IMR-90 (cell line): Measurements from ENCODE around the gene SLTM. TPM values are rescaled to one million over a fixed set of nuclear protein-coding genes. Genes with fewer than 3 reads are reported as not detected.

Source experiments
- ATAC-seq: fragments of 200-7000 bp; cut with Tn5 transposase; 2 replicates; pipeline ENCODE4 v1.9.1; 2020; ENCODE audit warnings: low read depth, mild to moderate bottlenecking, moderate library complexity
- Bru-seq: library from RNA; stranded (reverse); fragments of 400-500 nt; gene quantifications from one replicate; lab custom pipeline; 2021; lab: Mats Ljungman, UMichigan
- BruChase-seq, 2 experiments: library from RNA; stranded (reverse); fragments of 400-500 nt; gene quantifications; one replicate each; lab custom pipeline; 2021; lab: Mats Ljungman, UMichigan
- BruUV-seq: library from RNA; stranded (reverse); fragments of 400-500 nt; replicated peaks from 2 replicates; lab custom pipeline; 2021; lab: Mats Ljungman, UMichigan
- CTCF ChIA-PET: fragments of 300-600 bp; formaldehyde crosslinking; extraction: SDS; loops from one replicate; lab custom pipeline; 2021; ENCODE audit warnings: antibody characterized with exemption; lab: Yijun Ruan, JAX
- POLR2A ChIA-PET: fragments of 300-600 bp; sonication (Branson Sonifier 250); formaldehyde crosslinking; loops from one replicate; lab custom pipeline; 2022; ENCODE audit warnings: antibody characterized with exemption; ENCODE audit not compliant: unreplicated experiment; lab: Charles Lee
- DNase-seq: peaks from one replicate; pipeline ENCODE4 v3.0.0; 2013
- H2AFZ ChIP-seq: replicated peaks from 2 replicates; pipeline ENCODE3; 2013; ENCODE audit warnings: low read length, mild to moderate bottlenecking; ENCODE audit not compliant: poor library complexity
- H2AK5ac ChIP-seq: 2 replicates; pipeline ENCODE4 v1.6.1; 2013; ENCODE audit warnings: low read depth, low read length, inconsistent platforms
- H2AK9ac ChIP-seq: replicated peaks from 2 replicates; pipeline ENCODE3; 2013; ENCODE audit warnings: mild to moderate bottlenecking, low read depth, low read length, moderate library complexity; ENCODE audit not compliant: poor library complexity
- H2BK120ac ChIP-seq: 2 replicates; pipeline ENCODE4 v1.6.1; 2013; ENCODE audit warnings: low read depth, low read length, inconsistent platforms
- H2BK15ac ChIP-seq: 3 replicates; pipeline ENCODE4 v1.6.1; 2013; ENCODE audit warnings: low read depth, low read length, inconsistent platforms
- H2BK20ac ChIP-seq: 2 replicates; pipeline ENCODE4 v1.6.1; 2013; ENCODE audit warnings: low read depth, mild to moderate bottlenecking, inconsistent platforms, low read length, moderate library complexity
- H2BK5ac ChIP-seq: 2 replicates; pipeline ENCODE4 v1.6.1; 2013; ENCODE audit warnings: mild to moderate bottlenecking, low read depth, low read length, inconsistent platforms; ENCODE audit not compliant: poor library complexity, severe bottlenecking
- H3K14ac ChIP-seq: replicated peaks from 2 replicates; pipeline ENCODE4 v1.6.1; 2013; ENCODE audit warnings: low read depth, low read length, inconsistent platforms
- H3K18ac ChIP-seq: 2 replicates; pipeline ENCODE4 v1.6.1; 2013; ENCODE audit warnings: low read depth, low read length, control low read depth
- H3K23ac ChIP-seq: 2 replicates; pipeline ENCODE4 v1.6.1; 2013; ENCODE audit warnings: low read depth, low read length, inconsistent platforms
- H3K27ac ChIP-seq: 2 replicates; pipeline ENCODE4 v1.5.1; 2013; ENCODE audit warnings: mild to moderate bottlenecking, control low read depth, low read length; ENCODE audit not compliant: insufficient read depth
- H3K27me3 ChIP-seq: 2 replicates; pipeline ENCODE4 v1.6.1; 2013; ENCODE audit warnings: low read length; ENCODE audit not compliant: control insufficient read depth, insufficient read depth
- H3K36me3 ChIP-seq: 2 replicates; pipeline ENCODE4 v1.6.1; 2013; ENCODE audit warnings: low read length, mixed read lengths; ENCODE audit not compliant: control insufficient read depth, insufficient read depth
- H3K4ac ChIP-seq: 2 replicates; pipeline ENCODE4 v1.6.1; 2013; ENCODE audit warnings: low read depth, low read length, inconsistent platforms
- H3K4me1 ChIP-seq: 2 replicates; pipeline ENCODE4 v1.6.1; 2013; ENCODE audit warnings: low read length, mixed read lengths; ENCODE audit not compliant: control insufficient read depth, insufficient read depth
- H3K4me2 ChIP-seq: 2 replicates; pipeline ENCODE4 v1.6.1; 2013; ENCODE audit warnings: low read depth, mild to moderate bottlenecking, control low read depth, low read length, moderate library complexity
- H3K4me3 ChIP-seq: 2 replicates; pipeline ENCODE4 v1.5.1; 2013; ENCODE audit warnings: low read depth, mild to moderate bottlenecking, control low read depth, low read length, moderate library complexity; ENCODE audit not compliant: insufficient read depth
- H3K56ac ChIP-seq: 2 replicates; pipeline ENCODE4 v1.6.1; 2013; ENCODE audit warnings: low read length, inconsistent platforms; ENCODE audit not compliant: insufficient read depth; ENCODE audit errors: extremely low read depth
- H3K79me1 ChIP-seq, 2 experiments: 2 replicates each; pipeline ENCODE4 v1.6.1; 2013; ENCODE audit warnings: low read length in 2 of 2, inconsistent platforms in 1 of 2, low read depth in 1 of 2
- H3K9ac ChIP-seq: 2 replicates; pipeline ENCODE4 v1.6.1; 2013; ENCODE audit warnings: low read depth, low read length, control low read depth
- H3K9me1 ChIP-seq: 2 replicates; pipeline ENCODE4 v1.6.1; 2013; ENCODE audit warnings: low read length, inconsistent platforms; ENCODE audit not compliant: insufficient read depth
- H3K9me3 ChIP-seq: 2 replicates; pipeline ENCODE4 v1.6.1; 2013; ENCODE audit warnings: low read length; ENCODE audit not compliant: control insufficient read depth, insufficient read depth
- H4K20me1 ChIP-seq: 2 replicates; pipeline ENCODE4 v1.6.1; 2013; ENCODE audit warnings: low read length, inconsistent platforms; ENCODE audit not compliant: insufficient read depth
- H4K5ac ChIP-seq: 2 replicates; pipeline ENCODE4 v1.6.1; 2013; ENCODE audit warnings: mild to moderate bottlenecking, low read depth, low read length, control low read depth
- H4K8ac ChIP-seq, 2 experiments: 2 replicates each; pipeline ENCODE4 v1.6.1; 2013; ENCODE audit warnings: low read depth in 2 of 2, low read length in 2 of 2, control low read depth in 1 of 2, inconsistent platforms in 1 of 2
- H4K91ac ChIP-seq: 2 replicates; pipeline ENCODE4 v1.6.1; 2013; ENCODE audit warnings: low read depth, low read length, inconsistent platforms; ENCODE audit not compliant: insufficient read depth
- BHLHE40 ChIP-seq: fragments of 150-350 bp; IDR thresholded peaks from 2 replicates; pipeline ENCODE4 v1.6.1; 2016; ENCODE audit warnings: mild to moderate bottlenecking, low read depth, low read length
- CEBPB ChIP-seq: IDR thresholded peaks from 2 replicates; pipeline ENCODE4 v1.6.1; 2012; ENCODE audit warnings: low read depth, low read length, improper control_type of control experiment
- CHD1 ChIP-seq: IDR thresholded peaks from 2 replicates; pipeline ENCODE4 v1.6.1; 2012; ENCODE audit warnings: low read depth, low read length, improper control_type of control experiment
- FOS ChIP-seq: fragments of 150-350 bp; IDR thresholded peaks from 2 replicates; pipeline ENCODE4 v1.6.1; 2016; ENCODE audit warnings: low read depth, low read length
- MAFK ChIP-seq: IDR thresholded peaks from 2 replicates; pipeline ENCODE4 v1.6.1; 2012; ENCODE audit warnings: low read depth, low read length, improper control_type of control experiment
- MAZ ChIP-seq: IDR thresholded peaks from 2 replicates; pipeline ENCODE4 v1.6.1; 2012; ENCODE audit warnings: low read depth, mild to moderate bottlenecking, low read length, improper control_type of control experiment, moderate library complexity, borderline replicate concordance
- MXI1 ChIP-seq: IDR thresholded peaks from 2 replicates; pipeline ENCODE4 v1.6.1; 2012; ENCODE audit warnings: low read depth, mild to moderate bottlenecking, low read length, moderate library complexity, borderline replicate concordance
- NFE2L2 ChIP-seq: fragments of 150-350 bp; IDR thresholded peaks from 2 replicates; pipeline ENCODE4 v1.6.1; 2016; ENCODE audit warnings: low read depth, mild to moderate bottlenecking, low read length
- POLR2A ChIP-seq: IDR thresholded peaks from 2 replicates; pipeline ENCODE4 v1.6.1; 2012; ENCODE audit warnings: mild to moderate bottlenecking, low read depth, low read length
- RAD21 ChIP-seq: IDR thresholded peaks from 2 replicates; pipeline ENCODE4 v1.6.1; 2012; ENCODE audit warnings: low read length, improper control_type of control experiment
- USF2 ChIP-seq: fragments of 150-350 bp; IDR thresholded peaks from 2 replicates; pipeline ENCODE4 v1.6.1; 2017; ENCODE audit warnings: mild to moderate bottlenecking, antibody characterized with exemption, low read length, low read depth
- WGBS, 2 experiments: methylation state at CpG; one replicate each; pipeline versions ENCODE4 v1.1.5 to v1.1.7; 2013; ENCODE audit warnings: missing lambda C conversion rate in 2 of 2; ENCODE audit not compliant: insufficient read length in 1 of 2; ENCODE audit errors: extremely low coverage in 2 of 2; 5-methylcytosine and 5-hydroxymethylcytosine counted together
- dilution Hi-C: fragments of 300-500 bp; cut with HindIII; formaldehyde crosslinking; loops from one replicate; pipeline ENCODE4 v1.14.3; 2018; ENCODE audit warnings: low sequenced_read_pairs; ENCODE audit not compliant: unreplicated experiment
- in situ Hi-C: fragments of 300-500 bp; cut with MboI; formaldehyde crosslinking; loops from 3 replicates; pipeline ENCODE4 v1.14.3; 2019; ENCODE audit warnings: low sequenced_read_pairs, inconsistent platforms, mixed read lengths
- intact Hi-C: fragments of 100-400 bp; cut with micrococcal nuclease; formaldehyde crosslinking; loops from 2 replicates; pipeline ENCODE4 v1.10.0; 2022
- long read RNA-seq: library from polyadenylated mRNA; unstranded; transcript quantifications from one replicate; pipeline ENCODE4 v2.0.0, GENCODE V29; 2021; ENCODE audit not compliant: unreplicated experiment
- polyA plus RNA-seq, 3 experiments: library from polyadenylated mRNA; depleted of rRNA; stranded (reverse); fragments of >200 nt; gene quantifications; 2 replicates each; pipeline ENCODE4 v1.2.3, GENCODE V29; 2012; ENCODE audit warnings: low replicate concordance in 1 of 3
- total RNA-seq: library from RNA; depleted of rRNA; stranded (reverse); fragments of >200 nt; gene quantifications from 2 replicates; pipeline ENCODE4 v1.2.3, GENCODE V29; 2012; rRNA removed
- TF ChIP-seq, protein P1 (sequence below): fragments of 150-350 bp; IDR thresholded peaks from 2 replicates; pipeline ENCODE4 v1.6.1; 2016; ENCODE audit warnings: low read depth, mild to moderate bottlenecking, low read length, moderate library complexity, borderline replicate concordance

Gene SLTM
- total RNA-seq (36.0 and 66.7 TPM in 2 replicates), polyA plus RNA-seq (2012; rRNA removed) (47.2 and 57.6 TPM in 2 replicates), Bru-seq, nascent RNA (percentile 92 among the genes with signal in this experiment), BruChase-seq, experiment 1, labeled RNA remaining after a 6-hour chase (percentile 92 among the genes with signal in this experiment), BruChase-seq, experiment 2, labeled RNA remaining after a 2-hour chase (percentile 91 among the genes with signal in this experiment)
- polyA plus RNA-seq (2012; cell fraction: cytosol; rRNA removed), result 8.8 and 10.4 TPM in 2 replicates
- 43.5 and 185 TPM in 2 replicates for polyA plus RNA-seq (2012; cell fraction: nucleus; rRNA removed; ENCODE audit: low replicate concordance)
- long read RNA-seq, full-length matches to known transcripts, result 4 of 35 reads
- long read RNA-seq, partial matches to known transcripts, result 20 of 35 reads
- long read RNA-seq, other reads (novel, unspliced or antisense), result 11 of 35 reads

- peak within 1 kb of the TSS; percentile 97 for H3K27ac ChIP-seq
- peak within 1 kb of the TSS; percentile 91 for H2BK120ac ChIP-seq
- H3K23ac ChIP-seq, result peak within 1 kb of the TSS; percentile 98
- H2BK5ac ChIP-seq, result peak within 1 kb of the TSS; percentile 96
- H3K9me3 ChIP-seq, result no peaks in the 10 kb centered on the region
- intact Hi-C loops, result loop anchor here (2.0 to 5.0 kb wide), 2 partner anchors 161 to 707 kb away; partner anchors contain the start of gene MINDY2
- peak within 1 kb of the TSS; percentile 90 for H3K4me2 ChIP-seq
- H3K79me1 ChIP-seq, result peaks cover 5 to 6% of the 10 kb centered on the region in 2 experiments; a peak in 1 of 4 replicates
- in situ Hi-C loops, result no loop called here
- peak within 1 kb of the TSS; percentile 77 for H3K4me3 ChIP-seq
- no peaks in the 10 kb centered on the region; the same call in 1 of the 2 replicates for H3K4me1 ChIP-seq
- peak within 1 kb of the TSS; percentile 99 for H3K4ac ChIP-seq
- dilution Hi-C loops, result no loop called here
- peak within 1 kb of the TSS; percentile 97 for H3K18ac ChIP-seq
- H3K14ac ChIP-seq, result peak within 1 kb of the TSS; percentile 100
- H2AK9ac ChIP-seq, result peak within 1 kb of the TSS; percentile 42
- ATAC-seq (peak; percentile 96), DNase-seq (peak; percentile 95)
- peak within 1 kb of the TSS; percentile 95 for H4K91ac ChIP-seq
- no peak within 1 kb of the TSS for H2BK20ac ChIP-seq
- BruUV-seq, result no TSS peak
- H4K20me1 ChIP-seq, result peaks cover 5% of the 10 kb centered on the region; the same call in 1 of the 2 replicates
- H3K9me1 ChIP-seq, result no peaks in the 10 kb centered on the region
- no peaks in the 10 kb centered on the region for H3K27me3 ChIP-seq
- WGBS, 2 experiments, result 0% methylated on average over 75 of the region's 101 CpGs; no CpG with 5 or more reads in 1 of the 2 experiments
- H3K56ac ChIP-seq, result peak within 1 kb of the TSS; percentile 98
- H2AFZ ChIP-seq, result peak within 1 kb of the TSS; percentile 92
- ChIA-PET POLR2A (interaction anchor here (0.7 kb wide), 1 partner anchor 268 kb away, joined by 7 read pairs; no protein-coding TSS in a partner anchor), CTCF (no interaction called here)
- H4K5ac ChIP-seq, result peak within 1 kb of the TSS; percentile 97
- H4K8ac ChIP-seq, result peak within 1 kb of the TSS; percentile 82 to 100
- H3K36me3 ChIP-seq, result peaks cover 3% of the 10 kb centered on the region; the same call in 1 of the 2 replicates
- H2AK5ac ChIP-seq, result peak within 1 kb of the TSS; percentile 87
- peak within 1 kb of the TSS; percentile 98 for H3K9ac ChIP-seq
- peak within 1 kb of the TSS; percentile 65 for H2BK15ac ChIP-seq
- TF ChIP-seq POLR2A, result peak; percentile 98
- TF ChIP-seq MAFK, result peak; percentile 91
- peak; percentile 12; the same call in 1 of the 2 replicates for TF ChIP-seq USF2
- TF ChIP-seq FOS, result 0 out of 2 replicates have a peak, but pooled peaks have one; percentile 17
- TF ChIP-seq CHD1, result peak; percentile 93
- TF ChIP-seq MXI1, result no peak; the same call in 1 of the 2 replicates
- peak; percentile 53; the same call in 1 of the 2 replicates for TF ChIP-seq MAZ
- TF ChIP-seq CEBPB, result peak; percentile 99
- no peak for TF ChIP-seq NFE2L2
- TF ChIP-seq BHLHE40, result no peak
- TF ChIP-seq, protein P1, sequence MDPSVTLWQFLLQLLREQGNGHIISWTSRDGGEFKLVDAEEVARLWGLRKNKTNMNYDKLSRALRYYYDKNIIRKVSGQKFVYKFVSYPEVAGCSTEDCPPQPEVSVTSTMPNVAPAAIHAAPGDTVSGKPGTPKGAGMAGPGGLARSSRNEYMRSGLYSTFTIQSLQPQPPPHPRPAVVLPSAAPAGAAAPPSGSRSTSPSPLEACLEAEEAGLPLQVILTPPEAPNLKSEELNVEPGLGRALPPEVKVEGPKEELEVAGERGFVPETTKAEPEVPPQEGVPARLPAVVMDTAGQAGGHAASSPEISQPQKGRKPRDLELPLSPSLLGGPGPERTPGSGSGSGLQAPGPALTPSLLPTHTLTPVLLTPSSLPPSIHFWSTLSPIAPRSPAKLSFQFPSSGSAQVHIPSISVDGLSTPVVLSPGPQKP, result no peak
- no peak for TF ChIP-seq RAD21
Measured at GRCh38 chr15:58933281-58934113, at the start of gene SLTM. Gene SLTM, minus strand, starts transcription at chr15:58933679. Its CDS starts 114 bp downstream, at chr15:58933565.
